Hepatocyte (in vitro differentiated cells): ENCODE results near the gene AMPH.

ENCODE experiments used
- EZH2 ChIP-seq: fragments of 200-600 bp; sonication (generic); IDR thresholded peaks from 2 replicates; pipeline ENCODE4 v1.6.1; 2016; ENCODE audit warnings: antibody characterized with exemption, mild to moderate bottlenecking, borderline replicate concordance
- EZH2phosphoT487 ChIP-seq: fragments of 200-600 bp; sonication (generic); IDR thresholded peaks from one replicate; pipeline ENCODE4 v1.6.1; 2018; ENCODE audit warnings: antibody characterized with exemption, mild to moderate bottlenecking, low read depth, moderate library complexity; ENCODE audit not compliant: unreplicated experiment, severe bottlenecking
- TF ChIP-seq, protein P1 (sequence below): fragments of 200-600 bp; sonication (generic); IDR thresholded peaks from 2 replicates; pipeline ENCODE4 v1.5.1; 2016; ENCODE audit warnings: antibody characterized with exemption, mild to moderate bottlenecking; ENCODE audit not compliant: poor library complexity

- TF ChIP-seq, protein P1, sequence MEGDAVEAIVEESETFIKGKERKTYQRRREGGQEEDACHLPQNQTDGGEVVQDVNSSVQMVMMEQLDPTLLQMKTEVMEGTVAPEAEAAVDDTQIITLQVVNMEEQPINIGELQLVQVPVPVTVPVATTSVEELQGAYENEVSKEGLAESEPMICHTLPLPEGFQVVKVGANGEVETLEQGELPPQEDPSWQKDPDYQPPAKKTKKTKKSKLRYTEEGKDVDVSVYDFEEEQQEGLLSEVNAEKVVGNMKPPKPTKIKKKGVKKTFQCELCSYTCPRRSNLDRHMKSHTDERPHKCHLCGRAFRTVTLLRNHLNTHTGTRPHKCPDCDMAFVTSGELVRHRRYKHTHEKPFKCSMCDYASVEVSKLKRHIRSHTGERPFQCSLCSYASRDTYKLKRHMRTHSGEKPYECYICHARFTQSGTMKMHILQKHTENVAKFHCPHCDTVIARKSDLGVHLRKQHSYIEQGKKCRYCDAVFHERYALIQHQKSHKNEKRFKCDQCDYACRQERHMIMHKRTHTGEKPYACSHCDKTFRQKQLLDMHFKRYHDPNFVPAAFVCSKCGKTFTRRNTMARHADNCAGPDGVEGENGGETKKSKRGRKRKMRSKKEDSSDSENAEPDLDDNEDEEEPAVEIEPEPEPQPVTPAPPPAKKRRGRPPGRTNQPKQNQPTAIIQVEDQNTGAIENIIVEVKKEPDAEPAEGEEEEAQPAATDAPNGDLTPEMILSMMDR = no peak
- TF ChIP-seq EZH2 = no peak
- no peak for TF ChIP-seq EZH2phosphoT487
These were observed 237.3 kb downstream of the AMPH start for GRCh38 chr7:38393874-38394273.
